ENCODE measurements around the gene CACNA1H.
A peak's percentile ranks its signal among the peaks of the same experiment; 100 is the strongest.

The CACNA1H gene

GRCh38 chr16:1122398-1122765, 30.5 kb upstream of the CACNA1H start:
- no peak for DNase-seq (ENCODE audit: low read depth in 2 of 3, low spot score in 1 of 3)

- DNase-seq (ENCODE audit: low read depth in 2 of 3, low spot score in 1 of 3), result no peak
Measured at GRCh38 chr16:1123525-1124230, 29.2 kb upstream of the CACNA1H start.

GRCh38 chr16:1124291-1124690, 28.6 kb upstream of the CACNA1H start:
- DNase-seq (ENCODE audit: low read depth in 2 of 3, low spot score in 1 of 3), result no peak

GRCh38 chr16:1124795-1125194, 28.1 kb upstream of the CACNA1H start:
- no peak for DNase-seq (ENCODE audit: low read depth in 2 of 3, low spot score in 1 of 3)

- peak in 1 of 3 donors; percentile 18 for DNase-seq (ENCODE audit: low read depth in 2 of 3, low spot score in 1 of 3)
Measured at GRCh38 chr16:1125471-1125870, 27.4 kb upstream of the CACNA1H start.

GRCh38 chr16:1126044-1126443, 26.9 kb upstream of the CACNA1H start:
- DNase-seq (ENCODE audit: low read depth in 2 of 3, low spot score in 1 of 3), result no peak

- DNase-seq (ENCODE audit: low read depth in 2 of 3, low spot score in 1 of 3), result no peak
Measured at GRCh38 chr16:1126586-1126985, 26.3 kb upstream of the CACNA1H start.

GRCh38 chr16:1127101-1127500, 25.8 kb upstream of the CACNA1H start:
- no peak for DNase-seq (ENCODE audit: low read depth in 2 of 3, low spot score in 1 of 3)

GRCh38 chr16:1127971-1128715, 24.8 kb upstream of the CACNA1H start:
- DNase-seq (ENCODE audit: low read depth in 2 of 3, low spot score in 1 of 3), result no peak

- DNase-seq (ENCODE audit: low read depth in 2 of 3, low spot score in 1 of 3), result no peak
Measured at GRCh38 chr16:1129106-1129960, 23.6 kb upstream of the CACNA1H start.

- DNase-seq (ENCODE audit: low read depth in 2 of 3, low spot score in 1 of 3), result no peak
Measured at GRCh38 chr16:1130382-1130781, 22.5 kb upstream of the CACNA1H start.

- no peak for DNase-seq (ENCODE audit: low read depth in 2 of 3, low spot score in 1 of 3)
Measured at GRCh38 chr16:1131378-1131994, 21.4 kb upstream of the CACNA1H start.

- no peak for DNase-seq (ENCODE audit: low read depth in 2 of 3, low spot score in 1 of 3)
Measured at GRCh38 chr16:1132431-1132830, 20.5 kb upstream of the CACNA1H start.

- DNase-seq (ENCODE audit: low read depth in 2 of 3, low spot score in 1 of 3), result no peak
Measured at GRCh38 chr16:1133271-1133670, 19.6 kb upstream of the CACNA1H start.

GRCh38 chr16:1133810-1134520, 18.9 kb upstream of the CACNA1H start:
- no peak for DNase-seq (ENCODE audit: low read depth in 2 of 3, low spot score in 1 of 3)

- DNase-seq (ENCODE audit: low read depth in 2 of 3, low spot score in 1 of 3), result no peak
Measured at GRCh38 chr16:1134776-1135458, 18.0 kb upstream of the CACNA1H start.

GRCh38 chr16:1135459-1135825, 17.5 kb upstream of the CACNA1H start:
- no peak for DNase-seq (ENCODE audit: low read depth in 2 of 3, low spot score in 1 of 3)

GRCh38 chr16:1137604-1138003, 15.3 kb upstream of the CACNA1H start:
- no peak for DNase-seq (ENCODE audit: low read depth in 2 of 3, low spot score in 1 of 3)

GRCh38 chr16:1140582-1141162, 12.2 kb upstream of the CACNA1H start:
- no peak for DNase-seq (ENCODE audit: low read depth in 2 of 3, low spot score in 1 of 3)

- DNase-seq (ENCODE audit: low read depth in 2 of 3, low spot score in 1 of 3), result no peak
Measured at GRCh38 chr16:1141191-1141590, 11.7 kb upstream of the CACNA1H start.
